HG02938 (cell line): ENCODE results near the gene HDAC7.

Experiments used
- ATAC-seq: cut with Tn5 transposase; IDR thresholded peaks from one replicate; pipeline ENCODE4 v1.9.1; 2021; ENCODE audit warnings: mild to moderate bottlenecking, moderate library complexity; ENCODE audit not compliant: unreplicated experiment

HDAC7 gene

DNA sequence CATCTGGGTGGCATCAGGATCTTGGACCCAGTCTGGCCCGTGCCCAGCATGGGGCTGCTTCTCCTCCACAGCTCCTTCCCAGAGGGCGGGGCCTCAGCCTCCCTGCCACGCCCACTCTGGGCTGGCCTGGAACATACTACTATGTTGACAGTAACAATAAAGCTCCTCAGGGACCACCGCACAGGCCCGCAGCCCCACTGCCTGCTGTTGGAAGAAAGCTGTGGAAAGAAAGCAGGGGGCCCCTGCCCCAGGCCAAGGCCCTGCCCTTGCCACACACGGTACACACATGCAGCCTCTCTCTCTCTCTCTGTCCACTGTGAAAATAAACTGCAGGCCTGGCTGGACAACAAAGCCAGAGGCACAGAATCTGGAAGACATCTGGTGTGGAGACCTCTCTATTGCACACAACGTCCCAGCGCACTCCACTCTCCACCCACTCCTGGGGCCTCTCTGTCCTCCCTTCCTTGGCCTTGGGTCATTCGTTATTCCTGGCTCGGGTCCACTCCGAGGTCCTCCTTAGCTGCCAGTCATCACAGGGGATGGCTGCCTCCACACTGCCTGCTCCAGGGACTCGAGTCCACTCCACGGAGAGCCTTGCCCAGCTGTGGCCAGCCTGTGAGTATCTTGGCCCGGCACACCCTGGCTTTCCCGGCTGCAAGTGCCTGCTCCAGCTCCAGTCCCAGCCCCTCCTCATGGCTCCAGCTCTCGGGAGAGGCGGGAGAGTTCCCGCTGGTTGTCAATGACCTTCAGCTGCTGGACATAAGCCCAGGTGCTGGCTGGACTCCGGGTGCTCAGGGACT is 82.6 kb downstream of the HDAC7 start:
- no peak for ATAC-seq

DNA sequence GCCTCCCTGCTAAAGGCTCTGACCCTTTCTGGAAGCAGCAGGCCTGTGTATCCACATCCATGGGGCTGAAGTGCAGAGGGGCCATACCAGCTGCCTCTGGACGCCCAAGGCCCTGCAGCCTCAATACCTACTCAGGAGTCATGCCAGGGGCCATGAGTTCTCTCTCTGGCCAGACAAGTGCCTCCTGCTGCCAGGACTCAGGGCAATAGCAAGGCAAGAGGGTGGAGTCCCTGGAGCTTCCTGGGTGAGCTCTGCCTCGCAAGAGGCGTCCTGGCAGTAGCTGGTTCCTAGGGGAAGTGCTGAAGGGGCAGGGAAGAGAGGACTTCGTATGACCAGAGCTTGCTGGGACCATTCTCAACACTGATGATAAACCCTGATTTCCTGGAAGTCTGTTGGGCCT is 83.5 kb downstream of the HDAC7 start:
- ATAC-seq = no peak

DNA sequence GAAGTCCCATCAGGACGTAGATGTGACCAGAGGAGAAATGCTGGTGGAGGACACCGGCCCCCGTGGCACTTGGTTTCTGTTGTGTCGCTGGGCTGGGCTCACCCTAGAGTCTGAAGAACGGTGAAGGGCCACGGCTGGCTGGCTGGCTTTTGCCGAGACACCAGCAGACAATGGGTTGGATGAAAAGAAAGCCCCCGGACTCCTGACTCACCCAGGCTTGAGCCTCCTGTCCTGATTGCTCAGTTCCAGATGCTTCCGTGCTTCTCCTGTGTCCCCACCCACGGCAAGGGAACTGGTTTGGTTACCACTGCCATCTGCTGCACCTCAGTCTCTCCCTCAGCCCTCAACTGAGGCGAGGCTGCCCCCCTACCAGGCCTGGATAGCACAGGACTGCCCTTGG is 84.1 kb downstream of the HDAC7 start:
- ATAC-seq = no peak

DNA sequence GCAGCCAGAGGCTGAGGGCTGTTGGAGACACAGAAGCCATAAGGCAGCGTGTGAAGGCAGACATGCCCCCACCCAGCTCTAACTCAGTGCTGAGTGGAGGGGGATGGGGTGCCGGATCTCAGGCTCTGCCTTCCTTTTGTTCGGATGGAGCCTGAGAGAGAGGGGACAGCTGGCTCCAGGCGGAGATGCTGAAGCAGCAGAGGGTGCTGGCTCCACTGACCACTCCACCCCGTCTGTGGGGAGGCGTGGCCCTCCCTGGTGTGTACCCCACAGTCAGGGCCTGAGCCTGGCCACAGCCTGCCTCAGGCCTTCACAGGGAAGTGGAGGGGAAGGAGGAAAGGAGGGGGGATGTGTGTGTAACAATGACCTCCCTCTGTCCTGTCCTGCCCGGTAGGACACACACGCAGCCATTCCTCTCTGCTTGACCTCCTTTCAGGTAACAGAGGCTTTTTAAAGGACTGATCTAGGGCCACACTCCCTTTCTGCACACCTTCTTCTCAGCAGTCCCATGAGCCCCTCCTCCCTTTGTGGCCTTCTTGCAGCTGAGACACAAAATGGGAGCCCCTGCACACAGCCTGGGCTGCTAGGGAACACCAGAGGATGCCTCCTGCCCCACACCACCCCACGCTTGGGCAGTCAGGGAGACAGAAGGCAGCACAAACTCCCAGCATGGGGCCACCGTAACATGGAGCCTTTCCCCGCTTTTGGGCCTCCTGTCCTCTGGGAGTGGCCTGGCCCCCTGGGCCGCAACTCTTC is 84.8 kb downstream of the HDAC7 start:
- no peak for ATAC-seq

DNA sequence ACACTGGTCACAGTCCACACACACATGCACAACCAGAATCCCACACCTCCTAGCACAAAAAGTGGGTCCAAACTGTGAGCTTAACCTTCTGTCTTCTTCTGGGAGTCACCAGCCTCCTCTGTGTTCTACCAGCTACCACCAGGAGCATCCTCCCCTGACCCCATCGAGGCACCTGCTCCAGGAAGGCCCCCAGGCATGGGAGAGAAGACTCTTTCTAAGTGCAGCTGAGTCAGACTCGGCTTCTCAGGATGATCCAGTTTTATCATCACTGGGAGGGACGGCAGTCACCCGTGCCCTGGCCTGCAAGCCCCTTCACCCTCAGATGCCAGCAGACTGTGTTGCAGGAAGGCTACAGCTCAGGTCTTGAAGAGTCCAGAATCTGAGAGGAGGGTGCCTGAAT is 86.6 kb downstream of the HDAC7 start:
- no peak for ATAC-seq
